ENCODE measurements around the gene KIF26B. TPM values are rescaled to one million over a fixed set of nuclear protein-coding genes. Genes with fewer than 3 reads are reported as not detected.

KIF26B gene
- total RNA-seq, 1 experiment from 2014 or later: 1.2 TPM

GRCh38 chr1:245266105-245266504, 111.3 kb downstream of the KIF26B start:
- TF ChIP-seq HMGXB4 (CRISPR knock-in tag; IDR thresholded peaks at IDR 0.05): no peak
- ATAC-seq (no peak), DNase-seq (ENCODE audit: low spot score) (no peak)
- Mint-ChIP-seq H3K4me3 (no peak overlapping the region), H3K27me3 (ENCODE audit: low read depth) (no peaks in the 10 kb centered on the region; the same call in 1 of the 2 replicates), H3K9me3 (peaks cover 9% of the 10 kb centered on the region), H3K4me1 (peaks cover 18% of the 10 kb centered on the region), H3K36me3 (0 out of 2 replicates have a peak, but pooled peaks cover 5% of the 10 kb centered on the region), H3K27ac (no peak overlapping the region)
- POLR2A ChIA-PET: no interaction called here
- CTCF ChIA-PET: interaction anchor here (0.6 kb wide), 1 partner anchor 531 kb away, joined by 3 read pairs; no protein-coding TSS in a partner anchor

GRCh38 chr1:245270063-245270462, 115.3 kb downstream of the KIF26B start:
- DNase-seq (ENCODE audit: low spot score): no peak
- Mint-ChIP-seq H3K36me3 (0 out of 2 replicates have a peak, but pooled peaks cover 7% of the 10 kb centered on the region), H3K27me3 (ENCODE audit: low read depth) (no peaks in the 10 kb centered on the region; the same call in 1 of the 2 replicates), H3K4me3 (no peak overlapping the region), H3K9me3 (peaks cover 11% of the 10 kb centered on the region), H3K4me1 (peaks cover 7% of the 10 kb centered on the region), H3K27ac (no peak overlapping the region)
- POLR2A ChIA-PET: no interaction called here
- TF ChIP-seq ZNF423 (CRISPR knock-in tag; IDR thresholded peaks at IDR 0.05) (no peak), TP53 (CRISPR knock-in tag; IDR thresholded peaks at IDR 0.05) (no peak), ZNF263 (CRISPR knock-in tag; IDR thresholded peaks at IDR 0.05; ENCODE audit: low read depth) (no peak), ETV6 (CRISPR knock-in tag; IDR thresholded peaks at IDR 0.05) (no peak)
- CTCF ChIA-PET: no interaction called here
- no peak for ATAC-seq

- 0 out of 2 replicates have a peak, but pooled peaks cover 7% of the 10 kb centered on the region for H3K36me3 Mint-ChIP-seq
- H3K27me3 Mint-ChIP-seq (ENCODE audit: low read depth): no peaks in the 10 kb centered on the region; the same call in 1 of the 2 replicates
- H3K4me1 Mint-ChIP-seq: peaks cover 7% of the 10 kb centered on the region
- CTCF ChIA-PET: no interaction called here
- TF ChIP-seq GTF2I (CRISPR knock-in tag; conservative IDR thresholded peaks at IDR 0.05): peak; percentile 62; the same call in 1 of the 2 replicates
- TF ChIP-seq ERG (CRISPR knock-in tag; IDR thresholded peaks at IDR 0.05): no peak
- POLR2A ChIA-PET: no interaction called here
- H3K27ac Mint-ChIP-seq: no peak overlapping the region
- H3K9me3 Mint-ChIP-seq: peaks cover 11% of the 10 kb centered on the region
- H3K4me3 Mint-ChIP-seq: no peak overlapping the region
- DNase-seq (ENCODE audit: low spot score): no peak
- no peak for ATAC-seq
These were observed 116.2 kb downstream of the KIF26B start for GRCh38 chr1:245270972-245271371.

GRCh38 chr1:245272676-245273075, 117.9 kb downstream of the KIF26B start:
- H3K27ac Mint-ChIP-seq: no peak overlapping the region
- ChIA-PET POLR2A (no interaction called here), CTCF (no interaction called here)
- H3K36me3 Mint-ChIP-seq: 0 out of 2 replicates have a peak, but pooled peaks cover 7% of the 10 kb centered on the region
- peaks cover 11% of the 10 kb centered on the region for H3K9me3 Mint-ChIP-seq
- DNase-seq (ENCODE audit: low spot score): no peak
- H3K4me1 Mint-ChIP-seq: peaks cover 11% of the 10 kb centered on the region
- H3K4me3 Mint-ChIP-seq: no peak overlapping the region
- no peaks in the 10 kb centered on the region; the same call in 1 of the 2 replicates for H3K27me3 Mint-ChIP-seq (ENCODE audit: low read depth)
- no peak for ATAC-seq
- TF ChIP-seq ZNF138 (CRISPR knock-in tag; conservative IDR thresholded peaks at IDR 0.05) (no peak), PREB (CRISPR knock-in tag; IDR thresholded peaks at IDR 0.05; ENCODE audit: borderline replicate concordance) (no peak), E2F4 (CRISPR knock-in tag; IDR thresholded peaks at IDR 0.05; ENCODE audit: borderline replicate concordance, low read depth) (no peak), RORB (CRISPR knock-in tag; IDR thresholded peaks at IDR 0.05) (no peak), TEAD1 (CRISPR knock-in tag; IDR thresholded peaks at IDR 0.05) (no peak), ZMAT4 (CRISPR knock-in tag; IDR thresholded peaks at IDR 0.05) (no peak), SP1 (CRISPR knock-in tag; conservative IDR thresholded peaks at IDR 0.05) (no peak), MLX (CRISPR knock-in tag; IDR thresholded peaks at IDR 0.05) (no peak), ZNF396 (CRISPR knock-in tag; IDR thresholded peaks at IDR 0.05; ENCODE audit: borderline replicate concordance) (no peak), CBFB (CRISPR knock-in tag; IDR thresholded peaks at IDR 0.05; ENCODE audit: low read depth) (no peak), ZNF219 (CRISPR knock-in tag; IDR thresholded peaks at IDR 0.05; ENCODE audit: borderline replicate concordance) (no peak), ZNF532 (CRISPR knock-in tag; IDR thresholded peaks at IDR 0.05; ENCODE audit: borderline replicate concordance) (no peak)
